ENCODE results near the gene ERBB4.

DNA sequence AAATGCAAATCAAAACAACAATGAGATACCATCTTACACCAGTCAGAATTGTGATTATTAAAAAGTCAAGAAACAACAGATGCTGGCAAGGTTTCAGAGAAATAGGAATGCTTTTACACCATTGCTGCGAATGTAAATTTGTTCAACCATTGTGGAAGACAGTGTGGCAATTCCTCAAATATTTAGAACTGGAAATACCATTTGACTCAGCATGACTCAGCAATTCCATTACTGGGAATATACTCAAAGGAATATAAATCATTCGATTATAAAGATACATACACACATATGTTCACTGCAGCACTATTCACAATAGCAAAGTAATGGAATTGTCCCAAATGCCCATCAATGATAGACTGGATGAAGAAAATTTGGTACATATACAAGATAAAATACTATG lies 516.7 kb downstream of the ERBB4 start:
- TF ChIP-seq POLR2AphosphoS5 (IDR thresholded peaks at IDR 0.05; ENCODE audit: low read depth, low read length) (no peak), POLR2A (IDR thresholded peaks at IDR 0.05; ENCODE audit: low read depth, low read length) (no peak), SPI1 (IDR thresholded peaks at IDR 0.05; ENCODE audit: low read depth, low read length) (no peak), TAF1 (IDR thresholded peaks at IDR 0.05; ENCODE audit: low read depth, low read length) (no peak), PAX5 (IDR thresholded peaks at IDR 0.05; ENCODE audit: insufficient read depth, low read length, severe bottlenecking) (no peak)

Measured in GM12891 (cell line).